GM18520 (cell line): ENCODE results near the gene NKAIN4.
"Not testable (repeated sequence)": the region's sequence is repeated elsewhere in the genome, so short reads cannot be mapped to it uniquely, and the experiment has no call there.

Source experiments
- ATAC-seq: cut with Tn5 transposase; IDR thresholded peaks from one replicate; pipeline ENCODE4 v1.9.1; 2021; ENCODE audit not compliant: unreplicated experiment

NKAIN4 gene

GRCh38 chr20:63238514-63239125 lies 15.6 kb downstream of the NKAIN4 start:
- ATAC-seq: no peak

GRCh38 chr20:63238031-63238430 lies 16.2 kb downstream of the NKAIN4 start:
- ATAC-seq: no peak

- no peak for ATAC-seq
These were observed 18.0 kb downstream of the NKAIN4 start for GRCh38 chr20:63236116-63236837.

GRCh38 chr20:63235399-63235983 lies 18.8 kb downstream of the NKAIN4 start, which contains the start of gene BIRC7:
BIRC7 (plus strand) TSS chr20:63235905; CDS start chr20:63236097, 192 bp downstream.
- ATAC-seq: no peak

- ATAC-seq: no peak
These were observed 19.4 kb downstream of the NKAIN4 start for GRCh38 chr20:63234693-63235398.

- no peak for ATAC-seq
These were observed 20.3 kb downstream of the NKAIN4 start for GRCh38 chr20:63233924-63234323.

GRCh38 chr20:63233061-63233344 lies 21.3 kb downstream of the NKAIN4 start:
- no peak for ATAC-seq

- ATAC-seq: no peak
These were observed 21.8 kb downstream of the NKAIN4 start for GRCh38 chr20:63232235-63233060.

- ATAC-seq: no peak
These were observed 23.4 kb downstream of the NKAIN4 start for GRCh38 chr20:63230800-63231268.

GRCh38 chr20:63228806-63229205 lies 25.5 kb downstream of the NKAIN4 start:
- no peak for ATAC-seq

- ATAC-seq: no peak
These were observed 27.0 kb downstream of the NKAIN4 start for GRCh38 chr20:63227260-63227659.

GRCh38 chr20:63226042-63226943 lies 28.0 kb downstream of the NKAIN4 start:
- ATAC-seq: no peak

- ATAC-seq: no peak
These were observed 29.2 kb downstream of the NKAIN4 start for GRCh38 chr20:63225082-63225454.

- no peak for ATAC-seq
These were observed 29.7 kb downstream of the NKAIN4 start for GRCh38 chr20:63224412-63225081.

GRCh38 chr20:63223826-63224207 lies 30.4 kb downstream of the NKAIN4 start:
- no peak for ATAC-seq

GRCh38 chr20:63223121-63223825 lies 31.0 kb downstream of the NKAIN4 start:
- ATAC-seq: no peak

GRCh38 chr20:63222541-63222940 lies 31.7 kb downstream of the NKAIN4 start:
- no peak for ATAC-seq

GRCh38 chr20:63221400-63222053 lies 32.7 kb downstream of the NKAIN4 start:
- ATAC-seq: not testable (repeated sequence)
